Keratinocyte (primary cell): Measurements from ENCODE around the gene CDC42.

Experiments used
- CTCF ChIP-seq, 3 experiments: IDR thresholded peaks in 1 of 3; conservative IDR thresholded peaks in 1 of 3; optimal IDR thresholded peaks in 1 of 3; 2 replicates in 2 of 3; 3 replicates in 1 of 3; pipeline versions ENCODE3 to v1.5.1; 2011; ENCODE audit warnings: low read length in 3 of 3, mild to moderate bottlenecking in 3 of 3, moderate library complexity in 2 of 3, control low read depth in 1 of 3, inconsistent platforms in 1 of 3; ENCODE audit not compliant: insufficient read depth in 2 of 3; ENCODE audit errors: extremely low read depth in 1 of 3
- EZH2 ChIP-seq: IDR thresholded peaks from one replicate; pipeline ENCODE4 v1.6.1; 2012; ENCODE audit warnings: inconsistent platforms, mild to moderate bottlenecking, low read length, moderate library complexity

GRCh38 chr1:22102746-22103145, 50.2 kb downstream of the CDC42 start:
- TF ChIP-seq CTCF (optimal IDR thresholded peaks at IDR 0.05 in 1 of 3, IDR thresholded peaks at IDR 0.05 in 1 of 3, conservative IDR thresholded peaks at IDR 0.05 in 1 of 3; ENCODE audit: extremely low read depth in 1 of 3, insufficient read depth in 2 of 3, low read length in 3 of 3) (no peak), EZH2 (no peak)
